K562 treated with DMSO at 1 percent for 12 hours (cell line): ENCODE measurements around the gene SRD5A1. TPM values are rescaled to one million over a fixed set of nuclear protein-coding genes. Genes with fewer than 3 reads are reported as not detected.

Experiments
- total RNA-seq: library from RNA; unstranded; fragments of 300-600 nt; gene quantifications from 2 replicates; pipeline ENCODE4 v1.2.3, GENCODE V29; 2022; ENCODE audit not compliant: insufficient read depth

The SRD5A1 gene
- total RNA-seq = 14.8 and 26.9 TPM in 2 replicates

GRCh38 chr5:6632888-6633468 is at the start of gene SRD5A1, which contains the start of gene NSUN2:
SRD5A1 (plus strand) TSS chr5:6633440; CDS start chr5:6633577, 137 bp downstream.
NSUN2 (minus strand) TSS chr5:6633044; CDS start chr5:6632979, 65 bp downstream.

GRCh38 chr5:6713274-6714225 is 80.3 kb downstream of the SRD5A1 start, which contains the start of gene TENT4A:
TENT4A (plus strand) TSS chr5:6713432; CDS start chr5:6713984, 552 bp downstream.

Other genes with a start within 250 kb of the SRD5A1 start
- 0.14 and 0.17 TPM in 2 replicates for gene UBE2QL1, start 184.6 kb upstream of the SRD5A1 start, total RNA-seq
- gene NSUN2, start 396 bp upstream of the SRD5A1 start, total RNA-seq = 30.3 and 51.1 TPM in 2 replicates
- 4.4 and 21.3 TPM in 2 replicates for gene TENT4A, start 80.0 kb downstream of the SRD5A1 start, total RNA-seq